Measurements from ENCODE around the gene DCTN4.
A peak's percentile ranks its signal among the peaks of the same experiment; 100 is the strongest.

DCTN4 gene

DNA sequence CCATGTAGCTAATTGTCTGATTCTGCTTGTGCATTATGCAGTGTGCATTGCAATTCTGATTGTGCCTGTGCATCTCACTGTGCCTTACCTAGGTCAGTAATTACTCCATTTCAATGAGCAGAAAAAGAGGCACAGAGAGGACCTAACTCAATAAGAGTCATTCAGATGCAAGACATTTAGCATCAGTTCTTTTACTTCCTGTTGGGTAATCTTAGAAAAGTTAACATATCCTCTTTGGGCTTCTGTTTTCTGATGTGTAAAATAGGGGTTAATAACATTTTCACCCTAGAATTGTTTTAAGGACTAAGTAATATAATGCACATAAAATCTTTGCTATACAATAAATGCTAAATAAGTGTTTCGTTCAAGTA, 7.0 kb upstream of the DCTN4 start:
- TF ChIP-seq, protein P1, sequence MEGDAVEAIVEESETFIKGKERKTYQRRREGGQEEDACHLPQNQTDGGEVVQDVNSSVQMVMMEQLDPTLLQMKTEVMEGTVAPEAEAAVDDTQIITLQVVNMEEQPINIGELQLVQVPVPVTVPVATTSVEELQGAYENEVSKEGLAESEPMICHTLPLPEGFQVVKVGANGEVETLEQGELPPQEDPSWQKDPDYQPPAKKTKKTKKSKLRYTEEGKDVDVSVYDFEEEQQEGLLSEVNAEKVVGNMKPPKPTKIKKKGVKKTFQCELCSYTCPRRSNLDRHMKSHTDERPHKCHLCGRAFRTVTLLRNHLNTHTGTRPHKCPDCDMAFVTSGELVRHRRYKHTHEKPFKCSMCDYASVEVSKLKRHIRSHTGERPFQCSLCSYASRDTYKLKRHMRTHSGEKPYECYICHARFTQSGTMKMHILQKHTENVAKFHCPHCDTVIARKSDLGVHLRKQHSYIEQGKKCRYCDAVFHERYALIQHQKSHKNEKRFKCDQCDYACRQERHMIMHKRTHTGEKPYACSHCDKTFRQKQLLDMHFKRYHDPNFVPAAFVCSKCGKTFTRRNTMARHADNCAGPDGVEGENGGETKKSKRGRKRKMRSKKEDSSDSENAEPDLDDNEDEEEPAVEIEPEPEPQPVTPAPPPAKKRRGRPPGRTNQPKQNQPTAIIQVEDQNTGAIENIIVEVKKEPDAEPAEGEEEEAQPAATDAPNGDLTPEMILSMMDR (IDR thresholded peaks at IDR 0.05; ENCODE audit: low read depth, low read length), result no peak
- DNase-seq (ENCODE audit: low read depth in 2 of 2), result no peak
- H3K4me3 ChIP-seq (replicated peaks in 1 of 2; ENCODE audit: low read depth in 2 of 2, low read length in 2 of 2), result no peak overlapping the region

DNA sequence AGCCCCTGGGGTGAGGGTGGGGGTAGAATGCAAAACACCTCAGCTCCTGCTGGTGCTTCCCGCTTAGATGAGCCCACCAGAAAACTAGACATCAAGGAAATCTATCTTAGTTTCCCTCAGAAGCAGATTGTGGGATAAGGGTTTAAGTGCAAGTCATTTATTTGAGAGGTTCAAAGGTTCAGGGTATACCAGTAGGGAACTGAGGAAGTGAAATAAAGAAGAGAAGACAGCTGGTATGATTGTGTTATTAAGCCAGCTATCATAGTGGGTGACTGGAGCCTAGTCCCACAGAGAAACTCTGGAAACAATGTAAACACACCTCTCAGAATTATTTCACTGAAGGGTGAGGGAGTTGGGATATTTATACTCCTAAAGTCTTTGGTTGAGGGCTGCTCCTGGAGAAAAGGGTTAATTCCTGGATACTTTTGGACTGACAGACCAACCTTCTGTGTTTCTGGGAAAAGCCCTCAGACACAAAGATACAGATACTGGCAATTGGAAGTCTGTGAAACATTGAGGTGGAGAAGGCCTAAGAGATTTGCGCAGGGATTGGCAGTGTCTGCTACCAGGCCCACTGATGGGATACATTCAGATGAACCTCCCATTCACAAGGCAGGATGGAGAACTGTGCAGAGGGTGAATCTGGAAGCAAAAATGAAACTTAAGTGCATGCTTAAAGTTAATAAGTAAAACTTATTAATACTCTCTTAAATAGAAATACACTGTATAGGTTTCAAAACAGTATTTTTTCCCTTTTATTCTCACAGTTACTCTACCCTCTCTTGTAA, 6.4 kb upstream of the DCTN4 start:
- H3K4me3 ChIP-seq (replicated peaks in 1 of 2; ENCODE audit: low read depth in 2 of 2, low read length in 2 of 2), result no peak overlapping the region
- no peak for DNase-seq (ENCODE audit: low read depth in 2 of 2)
- TF ChIP-seq, protein P1 (IDR thresholded peaks at IDR 0.05; ENCODE audit: low read depth, low read length), result no peak

DNA sequence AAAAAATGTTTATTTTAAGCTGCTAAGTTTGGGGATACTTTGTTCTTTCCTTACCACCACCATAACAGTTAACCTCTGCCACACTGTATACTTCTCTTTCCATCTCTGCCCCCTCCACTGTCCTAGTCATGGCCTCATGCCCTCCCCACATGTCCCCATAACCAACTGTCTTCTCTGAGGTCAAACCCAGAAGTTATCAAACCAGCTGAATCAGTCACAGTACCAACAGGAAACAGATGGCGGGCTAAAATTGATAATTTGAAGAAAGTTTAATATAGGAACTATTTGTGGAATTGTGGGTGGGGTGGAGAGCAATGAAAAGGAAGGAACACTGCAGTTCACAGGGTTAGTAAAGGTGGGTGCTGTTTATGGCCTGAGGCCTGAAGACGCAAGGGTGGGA, 5.7 kb upstream of the DCTN4 start:
- TF ChIP-seq, protein P1 (IDR thresholded peaks at IDR 0.05; ENCODE audit: low read depth, low read length), result no peak
- no peak for DNase-seq (ENCODE audit: low read depth in 2 of 2)
- H3K4me3 ChIP-seq (replicated peaks in 1 of 2; ENCODE audit: low read depth in 2 of 2, low read length in 2 of 2), result no peak overlapping the region

DNA sequence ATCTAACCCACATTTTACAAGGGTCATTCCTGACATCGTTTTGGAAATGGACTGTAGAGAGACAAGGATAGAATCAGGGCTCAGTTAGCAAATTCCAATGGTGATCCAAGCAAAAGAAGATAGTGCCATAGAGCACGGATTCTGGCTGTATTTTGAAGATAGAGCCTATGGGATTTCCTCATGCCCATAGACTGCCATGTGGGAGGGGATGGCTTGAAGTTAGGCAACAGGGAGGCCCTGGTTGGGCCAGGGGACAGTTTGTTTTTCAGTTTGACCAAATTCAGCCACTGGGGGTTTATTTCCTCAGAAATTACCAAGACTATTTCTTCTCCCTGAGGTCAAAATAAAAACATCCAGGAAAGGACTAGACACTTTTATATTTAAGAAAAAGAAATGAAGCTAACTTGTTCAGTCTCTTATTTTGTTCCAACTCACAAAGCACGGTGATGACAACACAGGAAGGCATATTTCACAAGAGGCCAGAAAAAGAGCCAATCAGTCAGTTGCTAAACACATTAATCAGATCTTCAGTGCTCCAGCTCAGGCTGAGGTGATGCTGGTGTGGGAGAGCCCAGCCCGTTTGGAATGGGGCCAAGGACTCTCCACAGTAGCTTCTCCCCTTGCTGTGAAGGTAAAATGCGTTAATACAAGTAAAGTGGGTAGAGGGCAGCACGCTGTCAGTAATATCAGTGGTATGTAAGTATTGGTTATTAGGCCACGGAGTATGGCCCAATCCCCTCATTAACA, 4.4 kb upstream of the DCTN4 start:
- TF ChIP-seq, protein P1 (IDR thresholded peaks at IDR 0.05; ENCODE audit: low read depth, low read length), result no peak
- peak; percentile 96 to 97 for DNase-seq (ENCODE audit: low read depth in 2 of 2)
- no peak overlapping the region for H3K4me3 ChIP-seq (replicated peaks in 1 of 2; ENCODE audit: low read depth in 2 of 2, low read length in 2 of 2)

DNA sequence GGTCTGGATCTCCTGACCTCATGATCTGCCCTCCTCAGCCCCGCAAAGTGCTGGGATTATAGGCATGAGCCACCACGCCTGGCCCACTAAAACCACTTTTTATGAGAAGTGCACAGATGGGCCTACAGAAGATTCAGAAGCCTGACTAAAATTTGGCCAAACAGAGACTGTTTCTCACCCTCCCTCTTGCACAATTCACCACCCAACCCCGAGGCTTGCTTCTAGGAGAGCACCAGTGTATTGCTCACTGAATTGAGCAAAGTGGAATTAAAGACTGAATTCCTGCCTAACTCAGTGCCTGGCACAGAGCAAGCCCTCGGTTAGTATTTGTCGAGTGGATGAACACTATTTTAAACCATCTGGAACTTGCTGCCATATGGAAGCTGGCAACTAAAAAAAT, 3.4 kb upstream of the DCTN4 start:
- H3K4me3 ChIP-seq (replicated peaks in 1 of 2; ENCODE audit: low read depth in 2 of 2, low read length in 2 of 2), result no peak overlapping the region
- TF ChIP-seq, protein P1 (IDR thresholded peaks at IDR 0.05; ENCODE audit: low read depth, low read length), result no peak
- DNase-seq (ENCODE audit: low read depth in 2 of 2), result peak; percentile 54 to 58

DNA sequence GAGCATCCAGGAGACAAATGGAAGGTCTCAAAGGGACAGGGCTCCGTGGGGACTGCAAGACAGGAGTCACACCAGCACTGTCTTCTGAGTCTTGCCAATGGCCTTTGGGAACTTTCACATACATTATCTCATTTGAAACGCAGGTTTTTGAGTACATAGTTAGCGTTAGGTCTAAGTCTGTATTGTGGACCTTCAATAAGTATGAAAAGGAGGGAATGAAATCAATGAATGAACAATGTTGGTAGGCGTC, 442 bp upstream of the DCTN4 start:
- no peak for DNase-seq (ENCODE audit: low read depth in 2 of 2)
- TF ChIP-seq, protein P1 (IDR thresholded peaks at IDR 0.05; ENCODE audit: low read depth, low read length), result no peak
- H3K4me3 ChIP-seq (replicated peaks in 1 of 2; ENCODE audit: low read depth in 2 of 2, low read length in 2 of 2), result peak overlapping the region; percentile 22 to 78

All from cardiac fibroblast (primary cell).